OCI-LY3 (cell line): Measurements from ENCODE around the gene UNC5B.

Experiments used
- H2AFZ ChIP-seq: fragments of 200-600, 300-600 bp; shearing (Covaris generic); 2 replicates; pipeline ENCODE4 v1.6.0; 2014; ENCODE audit warnings: antibody characterized with exemption, low read depth, low read length
- H3K27ac ChIP-seq: fragments of 200-600, 300-600 bp; sonication (generic); 2 replicates; pipeline ENCODE4 v1.5.1; 2014; ENCODE audit warnings: mild to moderate bottlenecking, low read length, moderate library complexity, mixed read lengths
- H3K27me3 ChIP-seq: fragments of 200-600, 300-600 bp; sonication (generic); 2 replicates; pipeline ENCODE4 v1.6.1; 2014; ENCODE audit warnings: low read depth, low read length, mixed read lengths
- H3K36me3 ChIP-seq: fragments of 200-600, 300-600 bp; sonication (generic); replicated peaks from 2 replicates; pipeline ENCODE3; 2014; ENCODE audit warnings: low read depth, low read length, mixed read lengths
- H3K4me1 ChIP-seq: fragments of 300-600, 200-600 bp; sonication (generic); 2 replicates; pipeline ENCODE4 v1.6.1; 2014; ENCODE audit warnings: low read length, mixed read lengths
- H3K4me2 ChIP-seq: fragments of 200-600, 300-600 bp; sonication (generic); 2 replicates; pipeline ENCODE4 v1.6.1; 2014; ENCODE audit warnings: low read length, mixed read lengths
- H3K4me3 ChIP-seq: fragments of 300-600, 200-600 bp; sonication (generic); 2 replicates; pipeline ENCODE4 v1.5.1; 2014; ENCODE audit warnings: antibody characterized with exemption, mild to moderate bottlenecking, low read length, moderate library complexity
- H3K79me2 ChIP-seq: fragments of 300-600, 200-600 bp; shearing (Covaris generic); 2 replicates; pipeline ENCODE4 v1.6.1; 2014; ENCODE audit warnings: mild to moderate bottlenecking, low read length, mixed read lengths
- H3K9ac ChIP-seq: fragments of 300-600, 200-600 bp; shearing (Covaris generic); 2 replicates; pipeline ENCODE4 v1.6.0; 2014; ENCODE audit warnings: mild to moderate bottlenecking, low read length, moderate library complexity
- H3K9me3 ChIP-seq: fragments of 200-600, 300-600 bp; shearing (Covaris generic); 2 replicates; pipeline ENCODE4 v1.6.1; 2014; ENCODE audit warnings: low read length, mixed read lengths; ENCODE audit not compliant: insufficient read depth
- H4K20me1 ChIP-seq: fragments of 200-600, 300-600 bp; sonication (generic); 2 replicates; pipeline ENCODE4 v1.6.1; 2016; ENCODE audit warnings: low read length, mixed read lengths; ENCODE audit not compliant: insufficient read depth
- CTCF ChIP-seq: fragments of 200-600, 300-600 bp; sonication (generic); IDR thresholded peaks from 2 replicates; pipeline ENCODE4 v1.5.1; 2014; ENCODE audit warnings: antibody characterized with exemption, low read length, low read depth
- EZH2phosphoT487 ChIP-seq: fragments of 200-600 bp; shearing (Covaris generic); IDR thresholded peaks from 2 replicates; pipeline ENCODE4 v1.6.1; 2018; ENCODE audit warnings: antibody characterized with exemption, mixed run types, low read depth

Gene UNC5B

GRCh38 chr10:71247414-71247705 lies 35.0 kb downstream of the UNC5B start:
- Histone ChIP-seq H3K27ac (no peak overlapping the region), H3K4me3 (no peak overlapping the region), H3K9ac (no peak overlapping the region), H3K27me3 (no peaks in the 10 kb centered on the region), H2AFZ (no peak overlapping the region), H4K20me1 (no peaks in the 10 kb centered on the region), H3K4me1 (no peaks in the 10 kb centered on the region), H3K79me2 (no peaks in the 10 kb centered on the region), H3K9me3 (no peaks in the 10 kb centered on the region), H3K36me3 (no peaks in the 10 kb centered on the region), H3K4me2 (no peak overlapping the region)
- TF ChIP-seq EZH2phosphoT487 (no peak), CTCF (no peak)

- H4K20me1 ChIP-seq = no peaks in the 10 kb centered on the region
- H3K4me3 ChIP-seq = no peak overlapping the region
- no peaks in the 10 kb centered on the region for H3K36me3 ChIP-seq
- no peaks in the 10 kb centered on the region for H3K4me1 ChIP-seq
- TF ChIP-seq CTCF (no peak), EZH2phosphoT487 (no peak)
- H3K27me3 ChIP-seq = no peaks in the 10 kb centered on the region
- no peaks in the 10 kb centered on the region for H3K9me3 ChIP-seq
- H3K9ac ChIP-seq = no peak overlapping the region
- no peak overlapping the region for H3K4me2 ChIP-seq
- H2AFZ ChIP-seq = no peak overlapping the region
- no peak overlapping the region for H3K27ac ChIP-seq
- no peaks in the 10 kb centered on the region for H3K79me2 ChIP-seq
These were observed 35.4 kb downstream of the UNC5B start for GRCh38 chr10:71247804-71248203.

GRCh38 chr10:71248210-71248609 lies 35.8 kb downstream of the UNC5B start:
- no peak overlapping the region for H3K4me2 ChIP-seq
- no peak overlapping the region for H3K9ac ChIP-seq
- no peak overlapping the region for H2AFZ ChIP-seq
- no peaks in the 10 kb centered on the region for H4K20me1 ChIP-seq
- H3K4me3 ChIP-seq = no peak overlapping the region
- H3K79me2 ChIP-seq = no peaks in the 10 kb centered on the region
- no peak for TF ChIP-seq CTCF
- no peaks in the 10 kb centered on the region for H3K9me3 ChIP-seq
- H3K27me3 ChIP-seq = no peaks in the 10 kb centered on the region
- no peaks in the 10 kb centered on the region for H3K36me3 ChIP-seq
- H3K4me1 ChIP-seq = no peaks in the 10 kb centered on the region
- H3K27ac ChIP-seq = no peak overlapping the region

- H3K9ac ChIP-seq = no peak overlapping the region
- H3K4me3 ChIP-seq = no peak overlapping the region
- no peak overlapping the region for H3K4me2 ChIP-seq
- no peaks in the 10 kb centered on the region for H3K4me1 ChIP-seq
- H3K79me2 ChIP-seq = no peaks in the 10 kb centered on the region
- no peaks in the 10 kb centered on the region for H4K20me1 ChIP-seq
- no peak for TF ChIP-seq CTCF
- TF ChIP-seq EZH2phosphoT487 = no peak
- no peaks in the 10 kb centered on the region for H3K9me3 ChIP-seq
- H2AFZ ChIP-seq = no peak overlapping the region
- H3K27ac ChIP-seq = no peak overlapping the region
- H3K27me3 ChIP-seq = no peaks in the 10 kb centered on the region
- no peaks in the 10 kb centered on the region for H3K36me3 ChIP-seq
These were observed 37.6 kb downstream of the UNC5B start for GRCh38 chr10:71249996-71250395.
